Body of pancreas (tissue), 4 donors: ENCODE data around the gene ADCYAP1R1.

Experiments
- POLR2A ChIP-seq, 3 donors: fragments of 450-650 bp; IDR thresholded peaks; one replicate each; pipeline ENCODE4 v1.6.1; 2016; ENCODE audit warnings: antibody characterized with exemption in 3 of 3, mild to moderate bottlenecking in 2 of 3
- TF ChIP-seq, protein P1 (sequence below), 7 experiments: fragments of 450-650 bp in 4 of 7; fragments of 200-600 bp in 3 of 7; sonication (generic) in 3 of 7; IDR thresholded peaks; one replicate each; pipeline ENCODE4 v1.5.1; 2016 to 2019; ENCODE audit warnings: antibody characterized with exemption in 7 of 7

DNA sequence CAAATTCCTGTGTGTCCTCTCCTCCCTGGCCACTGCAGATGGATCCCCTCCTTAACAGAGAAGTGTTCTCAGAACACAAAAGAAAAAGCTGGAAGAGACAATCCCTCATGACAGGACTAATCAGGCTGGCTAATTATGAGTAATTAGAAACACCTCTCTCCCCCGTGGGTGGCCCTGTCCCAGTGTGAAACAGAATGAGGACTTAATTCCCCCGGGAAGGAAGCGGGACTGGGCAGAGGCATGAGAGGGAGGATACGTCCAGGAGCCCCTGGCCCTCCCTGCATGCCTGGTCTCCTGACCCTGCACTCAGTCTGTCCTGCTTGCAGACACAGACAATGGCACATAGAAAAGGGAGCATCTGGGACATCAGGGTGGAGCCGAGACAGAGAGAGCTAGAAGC is 7.6 kb upstream of the ADCYAP1R1 start:
- TF ChIP-seq, protein P1, sequence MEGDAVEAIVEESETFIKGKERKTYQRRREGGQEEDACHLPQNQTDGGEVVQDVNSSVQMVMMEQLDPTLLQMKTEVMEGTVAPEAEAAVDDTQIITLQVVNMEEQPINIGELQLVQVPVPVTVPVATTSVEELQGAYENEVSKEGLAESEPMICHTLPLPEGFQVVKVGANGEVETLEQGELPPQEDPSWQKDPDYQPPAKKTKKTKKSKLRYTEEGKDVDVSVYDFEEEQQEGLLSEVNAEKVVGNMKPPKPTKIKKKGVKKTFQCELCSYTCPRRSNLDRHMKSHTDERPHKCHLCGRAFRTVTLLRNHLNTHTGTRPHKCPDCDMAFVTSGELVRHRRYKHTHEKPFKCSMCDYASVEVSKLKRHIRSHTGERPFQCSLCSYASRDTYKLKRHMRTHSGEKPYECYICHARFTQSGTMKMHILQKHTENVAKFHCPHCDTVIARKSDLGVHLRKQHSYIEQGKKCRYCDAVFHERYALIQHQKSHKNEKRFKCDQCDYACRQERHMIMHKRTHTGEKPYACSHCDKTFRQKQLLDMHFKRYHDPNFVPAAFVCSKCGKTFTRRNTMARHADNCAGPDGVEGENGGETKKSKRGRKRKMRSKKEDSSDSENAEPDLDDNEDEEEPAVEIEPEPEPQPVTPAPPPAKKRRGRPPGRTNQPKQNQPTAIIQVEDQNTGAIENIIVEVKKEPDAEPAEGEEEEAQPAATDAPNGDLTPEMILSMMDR (IDR thresholded peaks at IDR 0.05), result no peak
- no peak for TF ChIP-seq POLR2A (IDR thresholded peaks at IDR 0.05)
